OCI-LY1 (cell line): ENCODE results near the gene PPP1R14C.

ENCODE experiments used
- H2AFZ ChIP-seq: fragments of 200-600 bp; sonication (generic), shearing (Covaris generic); 2 replicates; pipeline ENCODE4 v1.6.0; 2014; ENCODE audit warnings: antibody characterized with exemption, mild to moderate bottlenecking, low read length
- H3F3A ChIP-seq: fragments of 200-600 bp; sonication (generic), shearing (Covaris generic); 2 replicates; pipeline ENCODE4 v1.6.0; 2014; ENCODE audit warnings: mild to moderate bottlenecking, antibody characterized with exemption, low read length, moderate library complexity; ENCODE audit not compliant: insufficient read depth
- H3K27ac ChIP-seq: fragments of 200-600 bp; sonication (generic); 2 replicates; pipeline ENCODE4 v1.5.1; 2014; ENCODE audit warnings: low read length, mixed run types, mild to moderate bottlenecking, low read depth; ENCODE audit not compliant: poor library complexity, severe bottlenecking
- H3K27me3 ChIP-seq: fragments of 200-600 bp; sonication (generic); 2 replicates; pipeline ENCODE4 v1.6.0; 2014; ENCODE audit warnings: antibody characterized with exemption, mild to moderate bottlenecking, low read length, moderate library complexity; ENCODE audit not compliant: insufficient read depth
- H3K36me3 ChIP-seq: fragments of 200-600 bp; sonication (generic); 2 replicates; pipeline ENCODE4 v1.6.1; 2014; ENCODE audit warnings: mild to moderate bottlenecking, antibody characterized with exemption, low read length, moderate library complexity, mixed read lengths; ENCODE audit not compliant: insufficient read depth
- H3K4me1 ChIP-seq: fragments of 200-600 bp; sonication (generic); 2 replicates; pipeline ENCODE4 v1.5.1; 2014; ENCODE audit warnings: mild to moderate bottlenecking, low read length, moderate library complexity; ENCODE audit not compliant: insufficient read depth, severe bottlenecking
- H3K4me2 ChIP-seq: fragments of 200-600 bp; sonication (generic), shearing (Covaris generic); 2 replicates; pipeline ENCODE4 v1.6.1; 2014; ENCODE audit warnings: low read length
- H3K4me3 ChIP-seq: fragments of 200-600 bp; sonication (generic); 2 replicates; pipeline ENCODE4 v1.5.1; 2014; ENCODE audit warnings: low read length, low read depth, mild to moderate bottlenecking, mixed read lengths; ENCODE audit not compliant: poor library complexity, severe bottlenecking
- H3K79me2 ChIP-seq: fragments of 200-600 bp; shearing (Covaris generic); 2 replicates; pipeline ENCODE4 v1.6.1; 2016; ENCODE audit warnings: mixed run types, low read length, mixed read lengths; ENCODE audit not compliant: insufficient read depth
- H3K9ac ChIP-seq: fragments of 200-600 bp; sonication (generic), shearing (Covaris generic); 2 replicates; pipeline ENCODE4 v1.6.1; 2014; ENCODE audit warnings: mild to moderate bottlenecking, low read length, mixed read lengths
- H3K9me2 ChIP-seq: fragments of 200-600 bp; sonication (generic), shearing (Covaris generic); 2 replicates; pipeline ENCODE4 v1.6.1; 2014; ENCODE audit warnings: low read depth, mild to moderate bottlenecking, low read length, mixed read lengths
- H3K9me3 ChIP-seq: fragments of 200-600 bp; shearing (Covaris generic); 2 replicates; pipeline ENCODE4 v1.6.1; 2014; ENCODE audit warnings: low read length, mixed read lengths
- H4K20me1 ChIP-seq: fragments of 200-600 bp; sonication (generic), shearing (Covaris generic); 2 replicates; pipeline ENCODE4 v1.6.0; 2016; ENCODE audit warnings: mild to moderate bottlenecking, low read length; ENCODE audit not compliant: insufficient read depth
- CTCF ChIP-seq: fragments of 200-600 bp; sonication (generic), shearing (Covaris generic); IDR thresholded peaks from 2 replicates; pipeline ENCODE4 v1.5.1; 2017; ENCODE audit warnings: mild to moderate bottlenecking, antibody characterized with exemption, low read length, moderate library complexity, mixed read lengths
- EZH2 ChIP-seq: fragments of 200-600 bp; sonication (generic), shearing (Covaris generic); IDR thresholded peaks from 2 replicates; pipeline ENCODE4 v1.8.0; 2017; ENCODE audit warnings: borderline replicate concordance, mixed run types, mild to moderate bottlenecking, antibody characterized with exemption, low read length, moderate library complexity, mixed read lengths

PPP1R14C gene

GRCh38 chr6:150298030-150298380 is 155.2 kb downstream of the PPP1R14C start:
- H3K9me3 ChIP-seq, result peaks cover 12% of the 10 kb centered on the region

GRCh38 chr6:150298676-150299075 is 155.8 kb downstream of the PPP1R14C start:
- no peak overlapping the region for H3K27ac ChIP-seq

More at GRCh38 chr6:150298030-150298380, 155.2 kb downstream of the PPP1R14C start:
- Histone ChIP-seq H3K27me3 (peaks cover 7% of the 10 kb centered on the region; the same call in 1 of the 2 replicates), H3K9me2 (no peaks in the 10 kb centered on the region), H3K4me3 (no peak overlapping the region), H3F3A (no peaks in the 10 kb centered on the region), H3K36me3 (no peaks in the 10 kb centered on the region; the same call in 1 of the 2 replicates), H4K20me1 (no peaks in the 10 kb centered on the region), H2AFZ (no peak overlapping the region), H3K4me2 (no peak overlapping the region), H3K27ac (no peak overlapping the region), H3K79me2 (no peaks in the 10 kb centered on the region), H3K9ac (no peak overlapping the region), H3K4me1 (no peaks in the 10 kb centered on the region)
- TF ChIP-seq EZH2, result no peak
- TF ChIP-seq CTCF, result no peak

More at GRCh38 chr6:150298676-150299075, 155.8 kb downstream of the PPP1R14C start:
- Histone ChIP-seq H3K9me2 (no peaks in the 10 kb centered on the region), H3K79me2 (no peaks in the 10 kb centered on the region), H3K36me3 (no peaks in the 10 kb centered on the region; the same call in 1 of the 2 replicates), H2AFZ (no peak overlapping the region), H3K9me3 (peaks cover 12% of the 10 kb centered on the region), H3K27me3 (peaks cover 7% of the 10 kb centered on the region; the same call in 1 of the 2 replicates), H3K4me2 (no peak overlapping the region), H3K9ac (no peak overlapping the region), H3F3A (no peaks in the 10 kb centered on the region), H3K4me3 (no peak overlapping the region), H3K4me1 (no peaks in the 10 kb centered on the region), H4K20me1 (no peaks in the 10 kb centered on the region)
- TF ChIP-seq EZH2 (no peak), CTCF (no peak)
